Measurements from ENCODE around the gene C5orf15. TPM values are rescaled to one million over a fixed set of nuclear protein-coding genes. Genes with fewer than 3 reads are reported as not detected.

The C5orf15 gene
- polyA plus RNA-seq, 5 donors, result 92.5 to 131 (median 126) TPM

Other genes with a start within 250 kb of the C5orf15 start
- gene VDAC1, start 36.4 kb upstream of the C5orf15 start, polyA plus RNA-seq (ENCODE audit: insufficient read depth in 1 of 5, insufficient read length in 5 of 5, low replicate concordance in 1 of 5), result 100 to 1,000 TPM; 123 to 136 (median 129) TPM
- gene TCF7, start 146.1 kb upstream of the C5orf15 start, polyA plus RNA-seq (ENCODE audit: insufficient read depth in 1 of 5, insufficient read length in 5 of 5, low replicate concordance in 1 of 5), result 10 to 100 TPM; 14.9 to 18.9 (median 16.4) TPM
- gene SKP1, start 208.3 kb upstream of the C5orf15 start, polyA plus RNA-seq (ENCODE audit: insufficient read depth in 1 of 5, insufficient read length in 5 of 5, low replicate concordance in 1 of 5), result 100 to 1,000 TPM; 538 to 706 (median 552) TPM